Measurements from ENCODE around the gene OTUD7B. TPM values are rescaled to one million over a fixed set of nuclear protein-coding genes. Genes with fewer than 3 reads are reported as not detected.
A peak's percentile ranks its signal among the peaks of the same experiment; 100 is the strongest.

The OTUD7B gene
- total and polyA plus RNA-seq, 5 donors from 2014 or later: 0.57 to 6.7 (median 1.3) TPM

DNA sequence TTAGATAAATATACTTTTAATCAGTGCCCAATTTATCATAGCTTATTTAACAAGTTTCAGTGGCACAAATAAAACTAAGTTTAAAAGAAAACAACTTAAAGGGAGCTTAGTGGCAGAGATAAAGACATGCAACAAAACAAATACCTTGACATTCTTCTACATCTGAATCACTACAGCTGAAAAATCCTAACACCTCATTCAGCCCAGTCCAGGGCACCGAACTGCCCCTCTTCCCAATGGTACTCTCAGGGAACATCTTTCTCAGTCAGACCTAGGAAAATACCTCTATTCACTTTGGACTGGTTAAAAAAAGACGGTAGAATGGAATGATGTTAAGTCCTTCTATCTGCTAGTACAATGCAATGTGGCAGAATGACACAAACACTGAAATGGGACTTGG lies 8.3 kb downstream of the OTUD7B start:
- no peak overlapping the region for H3K4me3 Mint-ChIP-seq
- no peaks in the 10 kb centered on the region for H3K4me1 ChIP-seq (ENCODE audit: control insufficient read depth, insufficient read depth, low read length, poor library complexity, severe bottlenecking)
- peak overlapping the region in 1 of 3 donors; percentile 14 for H3K27ac Mint-ChIP-seq
- peaks cover 50% of the 10 kb centered on the region for H3K36me3 Mint-ChIP-seq
- H3K27me3 Mint-ChIP-seq: no peaks in the 10 kb centered on the region
- no peak overlapping the region for H3K4me3 ChIP-seq (ENCODE audit: low read depth, low read length)
- no peak overlapping the region for H3K27ac ChIP-seq (ENCODE audit: insufficient read depth, low read length, poor library complexity, severe bottlenecking)
- no peaks in the 10 kb centered on the region for H3K9me3 ChIP-seq (ENCODE audit: control insufficient read depth in 2 of 2, low read length in 2 of 2)
- H3K36me3 ChIP-seq (ENCODE audit: control insufficient read depth, insufficient read depth, low read length): peaks cover 10% of the 10 kb centered on the region
- H3K9me3 Mint-ChIP-seq: no peaks in the 10 kb centered on the region
- H3K27me3 ChIP-seq (ENCODE audit: control insufficient read depth, insufficient read depth, low read length): no peaks in the 10 kb centered on the region
- DNase-seq: no peak
- peaks cover 17 to 36% (median 24%) of the 10 kb centered on the region in 4 donors for H3K4me1 Mint-ChIP-seq
- ATAC-seq (ENCODE audit: low read depth in 2 of 2): no peak

DNA sequence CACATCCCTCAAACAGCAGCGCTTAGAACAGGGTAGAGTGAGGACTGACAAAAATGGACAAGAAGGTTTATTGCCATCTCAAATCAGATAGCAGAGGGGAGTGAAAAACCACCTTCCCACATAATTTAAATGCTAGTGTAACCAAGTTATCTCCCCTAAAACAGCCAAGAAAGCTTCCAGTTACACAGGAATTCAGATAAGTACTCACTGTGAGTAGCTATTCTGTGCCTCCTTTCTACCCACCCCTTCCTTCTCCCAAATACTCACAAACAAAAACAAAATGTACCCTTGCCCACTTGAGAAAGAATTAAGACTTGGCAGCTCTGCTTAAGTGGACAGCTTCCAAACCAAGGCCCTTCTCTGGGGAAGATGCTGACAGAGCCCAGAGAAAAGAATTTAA lies 9.1 kb downstream of the OTUD7B start:
- DNase-seq: no peak
- peak overlapping the region in 2 of 3 donors; percentile 37 to 58 for H3K27ac Mint-ChIP-seq
- Histone ChIP-seq H3K27ac (ENCODE audit: insufficient read depth, low read length, poor library complexity, severe bottlenecking) (no peak overlapping the region), H3K4me1 (ENCODE audit: control insufficient read depth, insufficient read depth, low read length, poor library complexity, severe bottlenecking) (no peaks in the 10 kb centered on the region), H3K9me3 (ENCODE audit: control insufficient read depth in 2 of 2, low read length in 2 of 2) (no peaks in the 10 kb centered on the region), H3K36me3 (ENCODE audit: control insufficient read depth, insufficient read depth, low read length) (peaks cover 13% of the 10 kb centered on the region), H3K4me3 (ENCODE audit: low read depth, low read length) (no peak overlapping the region), H3K27me3 (ENCODE audit: control insufficient read depth, insufficient read depth, low read length) (no peaks in the 10 kb centered on the region)
- no peaks in the 10 kb centered on the region for H3K9me3 Mint-ChIP-seq
- H3K4me3 Mint-ChIP-seq: no peak overlapping the region
- H3K27me3 Mint-ChIP-seq: no peaks in the 10 kb centered on the region
- no peak for ATAC-seq (ENCODE audit: low read depth in 2 of 2)
- H3K4me1 Mint-ChIP-seq: peaks cover 12 to 31% (median 20%) of the 10 kb centered on the region in 4 donors
- peaks cover 50% of the 10 kb centered on the region for H3K36me3 Mint-ChIP-seq

DNA sequence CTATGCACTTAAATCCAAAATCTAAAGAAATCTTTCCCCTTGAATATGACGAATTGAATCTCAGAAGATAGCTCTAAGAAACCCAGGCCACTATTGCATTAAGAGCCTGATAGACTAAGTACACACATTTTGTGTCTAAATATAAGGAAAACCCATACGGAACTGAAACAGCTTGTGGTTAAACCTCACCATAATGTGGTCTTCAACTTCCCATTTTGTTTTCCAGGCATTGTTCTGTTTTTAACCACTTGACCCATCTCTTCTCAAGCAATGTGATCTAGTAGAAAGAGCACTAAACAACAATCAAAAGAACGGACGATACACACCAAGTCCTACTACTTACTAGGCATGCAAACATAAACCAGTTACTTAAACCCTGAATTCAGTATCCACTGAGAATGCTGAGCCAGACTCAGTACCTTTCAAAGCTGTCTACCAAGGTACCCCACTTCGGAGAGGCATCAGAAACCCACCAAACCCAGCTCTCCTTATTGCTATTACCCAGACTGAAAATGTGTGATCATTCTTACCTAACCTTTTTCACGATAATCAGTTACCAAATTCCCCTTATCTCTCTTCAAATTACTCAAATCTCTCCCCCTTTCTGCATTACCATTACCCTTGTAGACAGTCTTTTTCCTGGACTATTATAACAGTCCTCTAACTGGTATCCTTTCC lies 12.8 kb downstream of the OTUD7B start:
- Histone ChIP-seq H3K4me1 (ENCODE audit: control insufficient read depth, insufficient read depth, low read length, poor library complexity, severe bottlenecking) (no peaks in the 10 kb centered on the region), H3K27me3 (ENCODE audit: control insufficient read depth, insufficient read depth, low read length) (no peaks in the 10 kb centered on the region), H3K36me3 (ENCODE audit: control insufficient read depth, insufficient read depth, low read length) (peaks cover 10% of the 10 kb centered on the region), H3K9me3 (ENCODE audit: control insufficient read depth in 2 of 2, low read length in 2 of 2) (no peaks in the 10 kb centered on the region), H3K27ac (ENCODE audit: insufficient read depth, low read length, poor library complexity, severe bottlenecking) (no peak overlapping the region), H3K4me3 (ENCODE audit: low read depth, low read length) (no peak overlapping the region)
- DNase-seq: no peak
- Mint-ChIP-seq H3K4me3 (peak overlapping the region in 1 of 4 donors; percentile 15), H3K4me1 (peaks cover 15 to 30% (median 28%) of the 10 kb centered on the region in 4 donors), H3K36me3 (peaks cover 44% of the 10 kb centered on the region), H3K27me3 (no peaks in the 10 kb centered on the region), H3K9me3 (no peaks in the 10 kb centered on the region), H3K27ac (peak overlapping the region; percentile 12 to 51 (median 40))
- ATAC-seq (ENCODE audit: low read depth in 2 of 2): peak in 1 of 2 donors; percentile 14

DNA sequence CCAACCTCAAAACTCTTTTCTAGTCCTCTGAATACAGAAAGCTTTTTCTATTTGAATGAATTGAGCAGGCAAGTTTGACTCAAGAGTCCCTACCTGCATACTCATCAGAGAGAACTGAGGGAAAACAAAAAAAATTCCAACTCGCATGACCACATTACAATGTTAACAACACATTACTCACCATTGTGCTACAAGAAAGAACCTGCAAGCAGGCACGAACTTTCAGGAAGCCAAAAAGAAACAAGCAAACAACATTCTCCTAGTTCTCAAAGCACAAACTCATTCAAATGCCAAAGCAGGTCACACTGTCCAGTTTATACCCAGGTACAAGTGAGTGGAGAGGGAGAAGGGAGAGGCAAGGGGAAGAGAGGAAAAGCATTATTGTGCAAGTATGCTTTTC lies 14.6 kb downstream of the OTUD7B start:
- Mint-ChIP-seq H3K4me1 (peaks cover 15 to 34% (median 24%) of the 10 kb centered on the region in 4 donors), H3K4me3 (no peak overlapping the region)
- no peak for ATAC-seq (ENCODE audit: low read depth in 2 of 2)

DNA sequence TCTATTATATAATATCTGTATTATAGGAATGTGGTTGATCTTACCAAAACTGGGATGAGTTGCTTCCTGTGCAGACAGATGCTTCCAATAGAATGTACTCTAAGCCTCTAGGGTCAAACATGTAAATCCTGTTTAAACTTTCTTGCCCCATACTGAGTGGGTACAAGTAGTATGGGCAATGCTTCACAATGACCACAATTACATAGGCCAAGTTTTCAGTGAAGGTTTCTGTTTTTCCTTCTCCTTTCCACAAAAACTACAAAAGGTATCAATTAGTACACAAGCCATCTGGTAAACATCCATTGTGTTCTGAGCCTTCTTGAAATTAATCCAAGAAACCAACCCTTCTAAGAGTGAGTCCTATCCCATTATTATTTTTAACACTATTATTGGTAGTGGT lies 16.8 kb downstream of the OTUD7B start:
- no peaks in the 10 kb centered on the region for H3K27me3 ChIP-seq (ENCODE audit: control insufficient read depth, insufficient read depth, low read length)
- Mint-ChIP-seq H3K36me3 (peaks cover 19% of the 10 kb centered on the region), H3K27me3 (no peaks in the 10 kb centered on the region), H3K4me1 (peaks cover 15 to 34% (median 25%) of the 10 kb centered on the region in 4 donors), H3K9me3 (no peaks in the 10 kb centered on the region), H3K27ac (no peak overlapping the region), H3K4me3 (no peak overlapping the region)
- no peaks in the 10 kb centered on the region for H3K4me1 ChIP-seq (ENCODE audit: control insufficient read depth, insufficient read depth, low read length, poor library complexity, severe bottlenecking)
- H3K4me3 ChIP-seq (ENCODE audit: low read depth, low read length): no peak overlapping the region
- ATAC-seq (ENCODE audit: low read depth in 2 of 2) (no peak), DNase-seq (no peak)
- H3K27ac ChIP-seq (ENCODE audit: insufficient read depth, low read length, poor library complexity, severe bottlenecking): no peak overlapping the region
- H3K36me3 ChIP-seq (ENCODE audit: control insufficient read depth, insufficient read depth, low read length): peaks cover 6% of the 10 kb centered on the region
- H3K9me3 ChIP-seq (ENCODE audit: control insufficient read depth in 2 of 2, low read length in 2 of 2): no peaks in the 10 kb centered on the region

More for the DNA sequence above, 14.6 kb downstream of the OTUD7B start:
- Histone ChIP-seq H3K27ac (ENCODE audit: insufficient read depth, low read length, poor library complexity, severe bottlenecking) (no peak overlapping the region), H3K4me1 (ENCODE audit: control insufficient read depth, insufficient read depth, low read length, poor library complexity, severe bottlenecking) (no peaks in the 10 kb centered on the region), H3K9me3 (ENCODE audit: control insufficient read depth in 2 of 2, low read length in 2 of 2) (no peaks in the 10 kb centered on the region), H3K36me3 (ENCODE audit: control insufficient read depth, insufficient read depth, low read length) (peaks cover 10% of the 10 kb centered on the region), H3K27me3 (ENCODE audit: control insufficient read depth, insufficient read depth, low read length) (no peaks in the 10 kb centered on the region), H3K4me3 (ENCODE audit: low read depth, low read length) (no peak overlapping the region)
- Mint-ChIP-seq H3K9me3 (no peaks in the 10 kb centered on the region), H3K36me3 (peaks cover 31% of the 10 kb centered on the region), H3K27ac (no peak overlapping the region), H3K27me3 (no peaks in the 10 kb centered on the region)
- DNase-seq: no peak

DNA sequence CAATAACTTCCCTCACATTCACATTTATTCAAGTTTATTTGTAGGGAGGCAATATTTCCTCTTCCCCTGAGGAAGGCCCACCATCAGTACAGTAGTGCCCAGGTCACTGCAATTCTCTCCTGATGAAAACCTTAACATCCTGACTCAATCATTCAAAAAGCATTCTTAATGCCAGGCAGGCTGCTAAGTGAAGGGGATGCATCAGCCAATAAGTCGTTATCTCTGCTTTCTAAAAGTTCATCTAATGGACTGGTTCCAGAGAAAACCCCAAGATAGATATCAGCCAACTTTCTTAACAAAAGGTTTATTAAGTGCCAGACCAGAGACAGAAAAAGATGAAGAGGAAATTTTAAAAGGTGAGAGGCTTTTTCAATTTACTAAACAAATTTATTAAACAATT lies 17.3 kb downstream of the OTUD7B start:
- Histone ChIP-seq H3K4me1 (ENCODE audit: control insufficient read depth, insufficient read depth, low read length, poor library complexity, severe bottlenecking) (no peaks in the 10 kb centered on the region), H3K27me3 (ENCODE audit: control insufficient read depth, insufficient read depth, low read length) (no peaks in the 10 kb centered on the region), H3K36me3 (ENCODE audit: control insufficient read depth, insufficient read depth, low read length) (peaks cover 2% of the 10 kb centered on the region), H3K27ac (ENCODE audit: insufficient read depth, low read length, poor library complexity, severe bottlenecking) (no peak overlapping the region), H3K9me3 (ENCODE audit: control insufficient read depth in 2 of 2, low read length in 2 of 2) (no peaks in the 10 kb centered on the region), H3K4me3 (ENCODE audit: low read depth, low read length) (no peak overlapping the region)
- H3K4me3 Mint-ChIP-seq: no peak overlapping the region
- ATAC-seq (ENCODE audit: low read depth in 2 of 2) (no peak), DNase-seq (no peak)
- no peak overlapping the region for H3K27ac Mint-ChIP-seq
- peaks cover 10 to 30% (median 24%) of the 10 kb centered on the region in 4 donors for H3K4me1 Mint-ChIP-seq
- H3K9me3 Mint-ChIP-seq: no peaks in the 10 kb centered on the region
- no peaks in the 10 kb centered on the region for H3K27me3 Mint-ChIP-seq
- peaks cover 17% of the 10 kb centered on the region for H3K36me3 Mint-ChIP-seq

DNA sequence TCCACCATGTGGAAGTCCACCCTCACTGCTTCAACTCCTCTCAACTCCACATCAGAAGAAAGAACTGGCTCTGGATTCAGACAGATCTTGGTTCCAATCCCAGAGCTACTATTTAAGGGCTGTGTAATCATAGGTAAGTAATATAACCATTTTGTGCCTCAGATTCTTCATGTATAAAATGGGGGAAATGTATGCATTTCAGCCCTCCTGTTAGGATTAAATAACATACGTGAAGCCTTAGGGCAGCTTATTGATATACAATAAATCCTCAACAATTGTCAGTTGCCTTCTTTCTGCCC lies 23.3 kb downstream of the OTUD7B start:
- ATAC-seq (ENCODE audit: low read depth in 2 of 2) (no peak), DNase-seq (no peak)
- no peaks in the 10 kb centered on the region for H3K36me3 ChIP-seq (ENCODE audit: control insufficient read depth, insufficient read depth, low read length)
- no peaks in the 10 kb centered on the region for H3K4me1 ChIP-seq (ENCODE audit: control insufficient read depth, insufficient read depth, low read length, poor library complexity, severe bottlenecking)
- Mint-ChIP-seq H3K9me3 (no peaks in the 10 kb centered on the region), H3K27me3 (no peaks in the 10 kb centered on the region), H3K27ac (peak overlapping the region in 1 of 3 donors; percentile 9), H3K4me3 (no peak overlapping the region), H3K4me1 (peaks cover 6 to 28% (median 19%) of the 10 kb centered on the region in 4 donors), H3K36me3 (peaks cover 8% of the 10 kb centered on the region)
- H3K4me3 ChIP-seq (ENCODE audit: low read depth, low read length): no peak overlapping the region
- no peaks in the 10 kb centered on the region for H3K27me3 ChIP-seq (ENCODE audit: control insufficient read depth, insufficient read depth, low read length)
- no peaks in the 10 kb centered on the region for H3K9me3 ChIP-seq (ENCODE audit: control insufficient read depth in 2 of 2, low read length in 2 of 2)
- H3K27ac ChIP-seq (ENCODE audit: insufficient read depth, low read length, poor library complexity, severe bottlenecking): no peak overlapping the region
